ENCODE results near the gene CASQ2.

CASQ2 gene

GRCh38 chr1:115726570-115726969 lies 41.9 kb downstream of the CASQ2 start:
- DNase-seq: no peak

- DNase-seq: no peak
Measured at GRCh38 chr1:115726161-115726560, 42.4 kb downstream of the CASQ2 start.

GRCh38 chr1:115725600-115725999 lies 42.9 kb downstream of the CASQ2 start:
- DNase-seq: no peak

GRCh38 chr1:115723756-115724155 lies 44.8 kb downstream of the CASQ2 start:
- no peak for DNase-seq

- DNase-seq: no peak
Measured at GRCh38 chr1:115722221-115722620, 46.3 kb downstream of the CASQ2 start.

GRCh38 chr1:115719285-115719684 lies 49.2 kb downstream of the CASQ2 start:
- DNase-seq: no peak

- no peak for DNase-seq
Measured at GRCh38 chr1:115718011-115718754, 50.3 kb downstream of the CASQ2 start.

GRCh38 chr1:115717541-115717940 lies 51.0 kb downstream of the CASQ2 start:
- peak; percentile 53 for DNase-seq

- no peak for DNase-seq
Measured at GRCh38 chr1:115714572-115715141, 53.9 kb downstream of the CASQ2 start.

GRCh38 chr1:115713906-115714305 lies 54.6 kb downstream of the CASQ2 start:
- no peak for DNase-seq

- DNase-seq: no peak
Measured at GRCh38 chr1:115712911-115713609, 55.5 kb downstream of the CASQ2 start.

- no peak for DNase-seq
Measured at GRCh38 chr1:115710859-115711624, 57.5 kb downstream of the CASQ2 start.

GRCh38 chr1:115706587-115707425 lies 61.7 kb downstream of the CASQ2 start:
- DNase-seq: peak; percentile 80

GRCh38 chr1:115705963-115706362 lies 62.6 kb downstream of the CASQ2 start:
- DNase-seq: no peak

- DNase-seq: peak; percentile 41
Measured at GRCh38 chr1:115705085-115705951, 63.2 kb downstream of the CASQ2 start.

- DNase-seq: peak; percentile 19
Measured at GRCh38 chr1:115702959-115703358, 65.6 kb downstream of the CASQ2 start.

- no peak for DNase-seq
Measured at GRCh38 chr1:115701090-115701489, 67.4 kb downstream of the CASQ2 start.

GRCh38 chr1:115697619-115698018 lies 70.9 kb downstream of the CASQ2 start:
- no peak for DNase-seq

GRCh38 chr1:115694805-115695204 lies 73.7 kb downstream of the CASQ2 start:
- DNase-seq: no peak

GRCh38 chr1:115692224-115692623 lies 76.3 kb downstream of the CASQ2 start:
- DNase-seq: no peak

GRCh38 chr1:115690972-115691371 lies 77.5 kb downstream of the CASQ2 start:
- DNase-seq: no peak

All from NCI-H82 (cell line).